Stomach (tissue), 4 donors: ENCODE results near the gene MAP10.
"Not testable (repeated sequence)": the region's sequence is repeated elsewhere in the genome, so short reads cannot be mapped to it uniquely, and the experiment has no call there.

Source experiments
- EP300 ChIP-seq: sonication (generic); formaldehyde crosslinking; IDR thresholded peaks from one replicate; pipeline ENCODE4 v1.6.1; 2017; ENCODE audit warnings: antibody characterized with exemption
- POLR2A ChIP-seq, 4 donors: fragments of 450-650 bp; IDR thresholded peaks; one replicate each; pipeline ENCODE4 v1.6.1; 2016; ENCODE audit warnings: antibody characterized with exemption in 4 of 4, control low read depth in 2 of 4, mild to moderate bottlenecking in 1 of 4, moderate library complexity in 1 of 4
- POLR2AphosphoS5 ChIP-seq, 3 donors: sonication (generic); formaldehyde crosslinking; IDR thresholded peaks; one replicate each; pipeline ENCODE4 v1.6.1; 2016; ENCODE audit warnings: antibody characterized with exemption in 3 of 3
- TF ChIP-seq, protein P1 (sequence below), 7 experiments: fragments of 450-650 bp in 4 of 7; fragments of 200-600 bp in 3 of 7; sonication (generic) in 3 of 7; IDR thresholded peaks; one replicate each; pipeline ENCODE4 v1.5.1; 2016 to 2019; ENCODE audit warnings: antibody characterized with exemption in 7 of 7, control low read depth in 2 of 7, mild to moderate bottlenecking in 1 of 7

DNA sequence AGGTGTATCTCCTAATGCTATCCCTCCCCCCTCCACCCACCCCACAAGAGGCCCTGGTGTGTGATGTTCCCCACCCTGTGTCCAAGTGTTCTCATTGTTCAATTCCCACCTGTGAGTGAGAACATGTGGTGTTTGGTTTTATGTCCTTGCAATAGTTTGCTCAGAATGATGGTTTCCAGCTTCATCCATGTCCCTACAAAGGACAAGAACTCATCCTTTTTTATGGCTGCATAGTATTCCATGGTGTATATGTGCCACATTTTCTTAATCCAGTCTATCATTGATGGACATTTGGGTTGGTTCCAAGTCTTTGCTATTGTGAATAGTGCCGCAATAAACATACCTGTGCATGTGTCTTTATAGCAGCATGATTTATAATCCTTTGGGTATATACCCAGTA, 19.6 kb upstream of the MAP10 start:
- TF ChIP-seq, protein P1, sequence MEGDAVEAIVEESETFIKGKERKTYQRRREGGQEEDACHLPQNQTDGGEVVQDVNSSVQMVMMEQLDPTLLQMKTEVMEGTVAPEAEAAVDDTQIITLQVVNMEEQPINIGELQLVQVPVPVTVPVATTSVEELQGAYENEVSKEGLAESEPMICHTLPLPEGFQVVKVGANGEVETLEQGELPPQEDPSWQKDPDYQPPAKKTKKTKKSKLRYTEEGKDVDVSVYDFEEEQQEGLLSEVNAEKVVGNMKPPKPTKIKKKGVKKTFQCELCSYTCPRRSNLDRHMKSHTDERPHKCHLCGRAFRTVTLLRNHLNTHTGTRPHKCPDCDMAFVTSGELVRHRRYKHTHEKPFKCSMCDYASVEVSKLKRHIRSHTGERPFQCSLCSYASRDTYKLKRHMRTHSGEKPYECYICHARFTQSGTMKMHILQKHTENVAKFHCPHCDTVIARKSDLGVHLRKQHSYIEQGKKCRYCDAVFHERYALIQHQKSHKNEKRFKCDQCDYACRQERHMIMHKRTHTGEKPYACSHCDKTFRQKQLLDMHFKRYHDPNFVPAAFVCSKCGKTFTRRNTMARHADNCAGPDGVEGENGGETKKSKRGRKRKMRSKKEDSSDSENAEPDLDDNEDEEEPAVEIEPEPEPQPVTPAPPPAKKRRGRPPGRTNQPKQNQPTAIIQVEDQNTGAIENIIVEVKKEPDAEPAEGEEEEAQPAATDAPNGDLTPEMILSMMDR (IDR thresholded peaks at IDR 0.05): not testable (repeated sequence)
- not testable (repeated sequence) for TF ChIP-seq POLR2AphosphoS5 (IDR thresholded peaks at IDR 0.05); POLR2A (IDR thresholded peaks at IDR 0.05); EP300
